GM12891 (cell line): ENCODE data around the gene CYP4B1.

Source experiments
- PAX5 ChIP-seq: IDR thresholded peaks from 2 replicates; pipeline ENCODE4 v1.6.1; 2011; ENCODE audit warnings: low read length, moderate library complexity, mild to moderate bottlenecking; ENCODE audit not compliant: insufficient read depth, severe bottlenecking
- POLR2A ChIP-seq: IDR thresholded peaks from 2 replicates; pipeline ENCODE4 v1.6.1; 2011; ENCODE audit warnings: low read depth, low read length, control low read depth
- POLR2AphosphoS5 ChIP-seq: IDR thresholded peaks from 2 replicates; pipeline ENCODE4 v1.6.1; 2011; ENCODE audit warnings: low read depth, low read length, control low read depth

DNA sequence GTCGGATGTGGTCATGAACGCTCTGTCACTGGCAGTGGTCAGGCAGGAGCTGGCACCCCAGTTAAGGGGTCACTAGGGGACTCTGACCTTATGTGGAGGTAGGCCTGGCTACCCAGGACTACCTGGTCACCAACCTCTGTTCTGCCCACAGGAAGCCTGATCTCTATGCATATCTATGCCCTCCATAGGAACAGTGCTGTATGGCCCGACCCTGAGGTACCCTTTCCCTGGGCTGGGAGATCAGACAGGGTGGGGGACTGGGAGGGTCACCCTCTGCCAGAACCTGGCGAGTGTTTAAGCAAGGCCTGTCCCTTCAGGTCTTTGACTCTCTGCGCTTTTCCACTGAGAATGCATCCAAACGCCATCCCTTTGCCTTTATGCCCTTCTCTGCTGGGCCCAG, 19.0 kb downstream of the CYP4B1 start:
- TF ChIP-seq POLR2AphosphoS5, result no peak
- TF ChIP-seq POLR2A, result no peak
- no peak for TF ChIP-seq PAX5
